SK-N-MC (cell line): ENCODE results near the gene FBXL17.

Experiments
- DNase-seq: peaks from one replicate; pipeline ENCODE4 v3.0.0-alpha.2; 2011; ENCODE audit warnings: low read depth, low spot score
- H3K27ac ChIP-seq: fragments of 200-600 bp; sonication (generic); 2 replicates; pipeline ENCODE4 v1.5.1; 2016; ENCODE audit warnings: mixed run types
- H3K36me3 ChIP-seq: fragments of 200-600 bp; sonication (generic); 2 replicates; pipeline ENCODE4 v1.6.1; 2017; ENCODE audit warnings: antibody characterized with exemption, low read length, mixed read lengths; ENCODE audit not compliant: insufficient read depth
- H3K4me3 ChIP-seq: fragments of 200-600 bp; sonication (generic); 2 replicates; pipeline ENCODE4 v1.5.1; 2016
- H3K9ac ChIP-seq: fragments of 200-600 bp; sonication (generic); 2 replicates; pipeline ENCODE4 v1.8.0; 2017; ENCODE audit warnings: mixed run types, mixed read lengths; ENCODE audit not compliant: insufficient read length
- H3K9me3 ChIP-seq: fragments of 200-600 bp; sonication (generic); 2 replicates; pipeline ENCODE4 v1.6.1; 2017; ENCODE audit warnings: low read depth, mild to moderate bottlenecking, antibody characterized with exemption, low read length, moderate library complexity, mixed read lengths
- EZH2 ChIP-seq: fragments of 200-600 bp; sonication (generic); IDR thresholded peaks from one replicate; pipeline ENCODE4 v1.6.1; 2017; ENCODE audit warnings: antibody characterized with exemption
- FOXP2 ChIP-seq: optimal IDR thresholded peaks from 2 replicates; pipeline ENCODE3; 2011; ENCODE audit warnings: mild to moderate bottlenecking, moderate library complexity; ENCODE audit not compliant: insufficient read depth; ENCODE audit errors: extremely low read length, control extremely low read depth
- POLR2AphosphoS5 ChIP-seq: IDR thresholded peaks from 2 replicates; pipeline ENCODE4 v1.6.1; 2012; ENCODE audit warnings: mild to moderate bottlenecking, low read depth, low read length, borderline replicate concordance

The FBXL17 gene

DNA sequence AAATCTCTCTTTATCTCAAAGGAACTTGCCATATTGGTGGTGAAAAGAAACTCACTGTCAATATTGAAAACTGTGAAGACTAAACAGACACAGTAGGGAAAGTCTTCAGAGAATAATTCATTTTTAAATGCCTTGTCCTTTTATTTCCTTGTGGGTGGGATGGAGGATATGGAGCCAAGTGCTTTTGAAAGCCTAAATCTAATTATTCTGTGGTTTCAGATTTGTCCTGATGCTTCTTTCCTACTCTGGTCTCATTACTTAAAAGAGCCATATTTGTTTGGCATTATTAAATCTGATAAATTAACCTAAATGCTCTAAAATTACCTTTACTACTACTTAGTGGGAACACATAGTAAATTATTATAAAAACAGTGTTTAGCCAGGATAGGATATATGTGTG, 452.8 kb downstream of the FBXL17 start:
- Histone ChIP-seq H3K27ac (no peak overlapping the region), H3K36me3 (no peaks in the 10 kb centered on the region), H3K4me3 (no peak overlapping the region), H3K9ac (no peak overlapping the region), H3K9me3 (no peaks in the 10 kb centered on the region)
- TF ChIP-seq EZH2 = no peak
- DNase-seq = no peak

DNA sequence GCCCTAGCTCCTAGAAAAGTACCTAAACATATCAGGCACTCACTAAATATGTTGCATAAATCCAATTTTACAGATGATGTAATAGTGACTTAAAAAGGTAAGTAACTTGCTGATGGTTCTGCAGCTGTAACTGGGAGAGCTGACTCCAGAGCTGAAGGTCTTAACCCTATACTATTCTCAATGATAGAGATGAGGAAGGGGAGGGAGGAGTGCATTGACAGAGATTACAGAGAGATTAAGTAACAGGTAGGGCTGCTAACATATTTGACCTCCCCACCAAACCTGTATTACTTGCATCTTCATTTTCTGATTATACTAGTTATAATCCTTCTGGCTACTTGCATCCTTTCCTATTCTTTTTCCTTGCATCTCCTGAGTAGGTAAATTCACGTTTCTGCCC, 455.8 kb downstream of the FBXL17 start:
- no peak for DNase-seq
- no peaks in the 10 kb centered on the region for H3K9me3 ChIP-seq
- no peak for TF ChIP-seq EZH2
- no peak for TF ChIP-seq POLR2AphosphoS5
- no peak for TF ChIP-seq FOXP2
- H3K27ac ChIP-seq = no peak overlapping the region
- H3K4me3 ChIP-seq = no peak overlapping the region
- no peaks in the 10 kb centered on the region for H3K36me3 ChIP-seq
- H3K9ac ChIP-seq = no peak overlapping the region

DNA sequence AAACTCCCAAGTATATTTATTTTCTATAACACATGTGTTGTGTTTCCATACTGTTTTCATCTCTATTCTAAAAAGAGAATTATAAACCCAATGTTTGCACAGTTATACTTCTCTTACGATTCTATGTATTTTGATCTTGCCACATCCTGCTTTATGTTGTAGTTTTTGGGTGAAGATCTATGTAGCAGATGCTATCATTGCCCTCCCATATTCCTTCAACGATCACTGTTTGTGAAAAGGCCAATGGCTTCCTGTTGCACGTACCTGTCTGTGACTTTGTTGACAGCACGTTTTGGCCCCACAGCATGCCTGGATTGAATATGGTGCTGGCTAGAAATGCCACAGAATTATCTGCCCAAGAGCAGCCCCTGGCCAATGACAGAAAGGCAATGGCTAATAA, 456.7 kb downstream of the FBXL17 start:
- Histone ChIP-seq H3K4me3 (no peak overlapping the region), H3K9ac (no peak overlapping the region), H3K9me3 (no peaks in the 10 kb centered on the region), H3K36me3 (no peaks in the 10 kb centered on the region), H3K27ac (no peak overlapping the region)
- no peak for TF ChIP-seq FOXP2
- no peak for TF ChIP-seq EZH2
- no peak for TF ChIP-seq POLR2AphosphoS5
- no peak for DNase-seq

DNA sequence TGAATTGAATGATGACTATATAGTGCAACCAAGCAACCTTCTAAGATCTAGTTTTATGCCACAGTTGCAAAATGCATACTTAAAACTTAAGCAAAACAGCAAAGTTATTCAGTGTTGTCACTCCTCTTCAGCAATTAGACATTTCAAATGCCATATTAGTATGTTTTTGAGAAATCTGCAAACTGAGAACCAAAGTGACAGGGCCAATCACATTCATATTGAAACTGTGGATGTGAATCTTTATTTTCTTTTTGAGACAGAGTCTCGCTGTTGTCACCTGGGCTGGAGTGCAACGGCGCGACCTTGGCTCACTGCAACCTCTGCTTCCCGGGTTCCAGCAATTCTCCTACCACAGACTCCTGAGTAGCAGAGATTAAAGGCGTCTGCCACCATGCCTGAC, 461.9 kb downstream of the FBXL17 start:
- H3K4me3 ChIP-seq = no peak overlapping the region
- no peak overlapping the region for H3K9ac ChIP-seq
- H3K27ac ChIP-seq = no peak overlapping the region
- no peaks in the 10 kb centered on the region for H3K36me3 ChIP-seq
- TF ChIP-seq POLR2AphosphoS5 (no peak), FOXP2 (no peak), EZH2 (no peak)
- DNase-seq = no peak
- no peaks in the 10 kb centered on the region for H3K9me3 ChIP-seq

DNA sequence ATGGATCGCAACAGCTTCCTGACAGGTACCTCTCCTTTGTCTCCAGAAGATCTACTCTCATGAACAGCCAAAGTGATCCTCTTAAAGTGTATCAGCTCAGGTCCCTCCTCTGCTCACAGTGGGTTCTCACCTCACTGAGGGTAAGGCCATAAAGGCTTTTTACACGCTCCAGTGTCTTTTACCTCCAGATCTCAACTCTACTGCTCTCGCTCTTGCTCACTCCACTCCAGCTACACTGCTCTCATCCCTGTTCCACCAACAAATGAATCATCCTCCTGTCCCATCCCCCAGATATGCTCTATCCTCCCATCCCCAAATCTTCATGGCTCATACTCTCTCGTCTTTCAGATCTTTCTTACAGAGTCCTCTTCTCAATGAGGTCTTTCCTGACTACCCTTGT, 462.5 kb downstream of the FBXL17 start:
- DNase-seq = no peak
- H3K27ac ChIP-seq = no peak overlapping the region
- no peaks in the 10 kb centered on the region for H3K36me3 ChIP-seq

DNA sequence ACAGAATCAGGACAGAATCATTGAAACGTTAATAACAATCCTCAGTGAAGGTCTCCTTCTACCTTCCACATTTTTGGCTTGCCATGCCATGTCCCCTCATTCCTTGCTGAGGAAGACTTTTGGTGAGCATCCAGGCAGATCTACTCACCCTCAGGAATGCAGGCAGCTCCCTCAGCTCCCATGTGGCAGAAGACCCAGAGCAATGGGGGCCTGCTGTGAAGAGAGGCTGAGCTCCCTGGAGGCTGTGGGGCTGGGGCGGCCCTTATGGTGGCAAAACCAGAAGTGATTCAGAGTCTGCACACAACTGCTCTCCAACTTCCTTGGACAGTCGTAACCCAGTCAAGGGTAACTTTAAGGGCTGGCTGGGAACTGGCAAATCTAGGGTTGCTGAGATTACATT, 463.9 kb downstream of the FBXL17 start:
- TF ChIP-seq FOXP2 = no peak
- no peaks in the 10 kb centered on the region for H3K36me3 ChIP-seq
- no peak for DNase-seq
- no peak overlapping the region for H3K4me3 ChIP-seq
- no peak overlapping the region for H3K27ac ChIP-seq
- H3K9ac ChIP-seq = no peak overlapping the region
- H3K9me3 ChIP-seq = no peaks in the 10 kb centered on the region

More for the DNA sequence above, 462.5 kb downstream of the FBXL17 start:
- no peaks in the 10 kb centered on the region for H3K9me3 ChIP-seq
- no peak overlapping the region for H3K4me3 ChIP-seq
- no peak overlapping the region for H3K9ac ChIP-seq
- no peak for TF ChIP-seq EZH2
- no peak for TF ChIP-seq FOXP2
- no peak for TF ChIP-seq POLR2AphosphoS5

DNA sequence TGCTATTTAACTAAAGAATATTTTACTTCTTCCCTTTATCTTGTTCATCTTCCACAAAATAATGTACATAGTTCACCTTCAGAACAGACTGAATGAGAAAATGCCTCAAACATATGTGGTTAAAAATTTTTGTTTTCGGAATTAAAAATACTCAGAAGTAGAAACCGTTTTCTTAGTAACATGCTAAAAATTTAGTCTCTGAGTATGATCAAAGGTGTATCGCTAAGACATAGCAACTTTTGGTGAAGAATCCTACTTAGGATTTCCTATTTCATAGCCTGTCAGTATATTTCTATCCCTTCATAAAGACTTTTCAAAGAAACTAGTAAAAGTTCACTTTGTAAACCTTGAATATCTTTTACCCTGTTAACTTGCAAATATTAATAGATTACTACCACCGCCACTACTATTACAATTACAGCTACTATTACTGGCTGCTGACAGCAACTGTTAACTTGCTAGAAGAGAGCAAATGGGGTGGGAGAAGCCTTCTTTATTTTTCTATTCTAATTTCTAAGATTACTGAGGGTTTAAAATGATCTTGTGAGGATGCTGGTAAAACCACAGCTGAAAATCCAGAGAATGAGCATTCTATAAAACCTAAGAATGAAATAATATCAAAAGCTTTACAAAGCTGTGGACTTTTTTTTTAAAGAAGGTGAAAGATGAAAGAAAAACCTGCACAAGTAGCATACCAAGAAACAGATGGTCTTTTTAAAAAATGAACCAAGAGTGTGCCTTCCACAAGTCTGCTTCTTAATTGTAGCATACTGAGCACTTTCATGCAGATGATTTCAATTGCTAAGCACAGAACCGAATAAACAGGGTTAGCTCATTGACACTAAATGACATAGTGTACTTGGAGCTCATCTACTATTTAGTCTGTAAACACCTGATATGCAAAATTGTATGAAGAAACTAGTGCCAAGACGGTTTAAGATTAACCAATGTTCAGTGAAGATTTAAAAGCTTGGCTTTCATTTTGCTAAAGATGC, 464.9 kb downstream of the FBXL17 start:
- H3K36me3 ChIP-seq = no peaks in the 10 kb centered on the region
- H3K27ac ChIP-seq = no peak overlapping the region
- no peak for TF ChIP-seq EZH2
- TF ChIP-seq FOXP2 = no peak
- no peak for TF ChIP-seq POLR2AphosphoS5
- no peak overlapping the region for H3K4me3 ChIP-seq
- H3K9ac ChIP-seq = no peak overlapping the region
- no peak for DNase-seq
- no peaks in the 10 kb centered on the region for H3K9me3 ChIP-seq

DNA sequence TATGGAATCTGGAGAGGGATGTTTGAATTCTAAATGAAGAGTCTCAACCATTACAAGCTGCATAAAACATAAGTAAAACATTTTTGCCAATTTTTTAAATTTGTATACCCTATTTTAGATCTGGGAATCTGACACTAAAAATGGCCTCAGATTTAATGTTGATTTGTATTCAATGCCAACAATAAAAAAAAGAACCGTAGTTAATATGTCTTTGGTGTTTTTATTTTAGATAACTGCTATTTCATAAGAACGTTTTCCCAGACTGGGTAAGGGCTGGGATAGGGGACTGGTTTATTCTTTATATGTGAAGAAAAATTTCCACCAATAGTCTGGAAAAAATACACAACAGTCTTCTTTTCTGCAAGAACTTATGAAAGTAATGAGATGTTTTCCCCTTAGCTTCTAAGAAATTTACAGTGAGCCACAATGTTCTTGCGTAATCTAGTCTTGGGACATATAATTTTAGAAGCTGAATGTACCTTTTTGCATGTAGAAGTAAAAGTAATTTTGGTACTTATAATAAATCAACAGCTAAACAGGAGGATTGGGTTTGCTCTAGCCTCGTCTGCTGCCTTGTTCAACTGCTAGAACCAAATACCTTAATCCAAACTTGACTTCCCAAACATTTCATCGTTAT, 466.6 kb downstream of the FBXL17 start:
- no peak for TF ChIP-seq POLR2AphosphoS5
- no peak for TF ChIP-seq FOXP2
- TF ChIP-seq EZH2 = no peak
- Histone ChIP-seq H3K9ac (no peak overlapping the region), H3K4me3 (no peak overlapping the region), H3K27ac (no peak overlapping the region), H3K36me3 (no peaks in the 10 kb centered on the region), H3K9me3 (no peaks in the 10 kb centered on the region)
- no peak for DNase-seq
